Smooth muscle cell (in vitro differentiated cells): ENCODE data around the gene IFT52. TPM values are rescaled to one million over a fixed set of nuclear protein-coding genes. Genes with fewer than 3 reads are reported as not detected.
A peak's percentile ranks its signal among the peaks of the same experiment; 100 is the strongest.
"Not testable (repeated sequence)": the region's sequence is repeated elsewhere in the genome, so short reads cannot be mapped to it uniquely, and the experiment has no call there.

Source experiments
- DNase-seq: peaks from one replicate; lab custom pipeline; 2025; ENCODE audit not compliant: unreplicated experiment; lab: John Stamatoyannopoulos, UW
- H2AFZ ChIP-seq: fragments of 200-600 bp; sonication (generic); 2 replicates; pipeline ENCODE4 v1.6.0; 2016; ENCODE audit warnings: antibody characterized with exemption, low read depth, mild to moderate bottlenecking
- H3F3A ChIP-seq: fragments of 200-600 bp; sonication (generic); 2 replicates; pipeline ENCODE4 v1.6.0; 2017; ENCODE audit warnings: antibody characterized with exemption, low read depth
- H3K27ac ChIP-seq: fragments of 200-600 bp; sonication (generic); 2 replicates; pipeline ENCODE4 v1.5.1; 2016; ENCODE audit warnings: low read depth, mild to moderate bottlenecking
- H3K27me3 ChIP-seq: fragments of 200-600 bp; sonication (generic); 2 replicates; pipeline ENCODE4 v1.6.1; 2016; ENCODE audit warnings: low read depth, mild to moderate bottlenecking
- H3K36me3 ChIP-seq: fragments of 200-600 bp; sonication (generic); 2 replicates; pipeline ENCODE4 v1.5.1; 2016; ENCODE audit warnings: low read depth
- H3K4me1 ChIP-seq: fragments of 200-600 bp; sonication (generic); 2 replicates; pipeline ENCODE4 v1.5.1; 2016; ENCODE audit warnings: low read depth
- H3K4me2 ChIP-seq: fragments of 200-600 bp; sonication (generic); 2 replicates; pipeline ENCODE4 v1.6.0; 2016; ENCODE audit warnings: mild to moderate bottlenecking
- H3K4me3 ChIP-seq: fragments of 200-600 bp; sonication (generic); 2 replicates; pipeline ENCODE4 v1.5.1; 2016; ENCODE audit warnings: mild to moderate bottlenecking
- H3K79me2 ChIP-seq: fragments of 200-600 bp; sonication (generic); 2 replicates; pipeline ENCODE4 v1.6.0; 2016; ENCODE audit warnings: low read depth, mild to moderate bottlenecking
- H3K9ac ChIP-seq: fragments of 200-600 bp; sonication (generic); 2 replicates; pipeline ENCODE4 v1.6.0; 2016; ENCODE audit warnings: low read depth
- H3K9me3 ChIP-seq: fragments of 200-600 bp; sonication (generic); replicated peaks from 2 replicates; pipeline ENCODE4 v1.5.1; 2016; ENCODE audit warnings: low read depth
- H4K20me1 ChIP-seq: fragments of 200-600 bp; sonication (generic); 2 replicates; pipeline ENCODE4 v1.6.0; 2016; ENCODE audit warnings: low read depth
- WGBS: methylation state at CpG from one replicate; pipeline ENCODE4 v1.1.7; 2016; ENCODE audit warnings: low lambda C conversion rate; 5-methylcytosine and 5-hydroxymethylcytosine counted together
- polyA plus RNA-seq: library from polyadenylated mRNA; unstranded; fragments of >200 nt; fragmentation: Nextera tagmentation; extraction: Ambion mirVana; gene quantifications from 2 replicates; pipeline ENCODE4 v1.2.1, GENCODE V29; 2016
- total RNA-seq: library from RNA; depleted of rRNA; stranded (reverse); fragments of >200 nt; gene quantifications from 2 replicates; pipeline ENCODE4 v1.2.3, GENCODE V29; 2014
- TF ChIP-seq, protein P1 (sequence below): fragments of 200-600 bp; sonication (generic); IDR thresholded peaks from 2 replicates; pipeline ENCODE4 v1.5.1; 2017; ENCODE audit warnings: borderline replicate concordance, mild to moderate bottlenecking, antibody characterized with exemption; ENCODE audit not compliant: insufficient read depth, poor library complexity, severe bottlenecking

Gene IFT52
- total and polyA plus RNA-seq, 2 experiments from 2014 or later = 46.5 to 51.0 TPM

GRCh38 chr20:43584448-43585136, 6.1 kb upstream of the IFT52 start:
- H3K27me3 ChIP-seq = no peaks in the 10 kb centered on the region
- H3K4me3 ChIP-seq = no peak overlapping the region
- no peak overlapping the region for H3K9ac ChIP-seq

GRCh38 chr20:43586641-43587040, 4.1 kb upstream of the IFT52 start:
- H3K4me1 ChIP-seq = peaks cover 11% of the 10 kb centered on the region
- H3K36me3 ChIP-seq = no peaks in the 10 kb centered on the region
- no peak overlapping the region for H3K4me3 ChIP-seq
- H3K79me2 ChIP-seq = peaks cover 8% of the 10 kb centered on the region
- TF ChIP-seq, protein P1, sequence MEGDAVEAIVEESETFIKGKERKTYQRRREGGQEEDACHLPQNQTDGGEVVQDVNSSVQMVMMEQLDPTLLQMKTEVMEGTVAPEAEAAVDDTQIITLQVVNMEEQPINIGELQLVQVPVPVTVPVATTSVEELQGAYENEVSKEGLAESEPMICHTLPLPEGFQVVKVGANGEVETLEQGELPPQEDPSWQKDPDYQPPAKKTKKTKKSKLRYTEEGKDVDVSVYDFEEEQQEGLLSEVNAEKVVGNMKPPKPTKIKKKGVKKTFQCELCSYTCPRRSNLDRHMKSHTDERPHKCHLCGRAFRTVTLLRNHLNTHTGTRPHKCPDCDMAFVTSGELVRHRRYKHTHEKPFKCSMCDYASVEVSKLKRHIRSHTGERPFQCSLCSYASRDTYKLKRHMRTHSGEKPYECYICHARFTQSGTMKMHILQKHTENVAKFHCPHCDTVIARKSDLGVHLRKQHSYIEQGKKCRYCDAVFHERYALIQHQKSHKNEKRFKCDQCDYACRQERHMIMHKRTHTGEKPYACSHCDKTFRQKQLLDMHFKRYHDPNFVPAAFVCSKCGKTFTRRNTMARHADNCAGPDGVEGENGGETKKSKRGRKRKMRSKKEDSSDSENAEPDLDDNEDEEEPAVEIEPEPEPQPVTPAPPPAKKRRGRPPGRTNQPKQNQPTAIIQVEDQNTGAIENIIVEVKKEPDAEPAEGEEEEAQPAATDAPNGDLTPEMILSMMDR = no peak
- H3K27me3 ChIP-seq = no peaks in the 10 kb centered on the region
- H3F3A ChIP-seq = no peaks in the 10 kb centered on the region
- no peak overlapping the region for H3K27ac ChIP-seq
- no peak overlapping the region for H2AFZ ChIP-seq
- DNase-seq = no peak
- no peak overlapping the region for H3K9ac ChIP-seq
- H3K4me2 ChIP-seq = no peak overlapping the region
- 87% methylated on average over 8 of the region's 8 CpGs for WGBS
- no peaks in the 10 kb centered on the region for H4K20me1 ChIP-seq
- no peaks in the 10 kb centered on the region for H3K9me3 ChIP-seq

More at GRCh38 chr20:43584448-43585136, 6.1 kb upstream of the IFT52 start:
- no peaks in the 10 kb centered on the region for H3F3A ChIP-seq
- no peaks in the 10 kb centered on the region for H3K4me1 ChIP-seq
- H3K27ac ChIP-seq = no peak overlapping the region
- H3K4me2 ChIP-seq = no peak overlapping the region
- H2AFZ ChIP-seq = no peak overlapping the region
- no peaks in the 10 kb centered on the region for H3K79me2 ChIP-seq
- H3K36me3 ChIP-seq = no peaks in the 10 kb centered on the region
- 63% methylated on average over 7 of the region's 7 CpGs for WGBS
- no peaks in the 10 kb centered on the region for H3K9me3 ChIP-seq
- DNase-seq = no peak
- H4K20me1 ChIP-seq = no peaks in the 10 kb centered on the region
- TF ChIP-seq, protein P1 = no peak

DNA sequence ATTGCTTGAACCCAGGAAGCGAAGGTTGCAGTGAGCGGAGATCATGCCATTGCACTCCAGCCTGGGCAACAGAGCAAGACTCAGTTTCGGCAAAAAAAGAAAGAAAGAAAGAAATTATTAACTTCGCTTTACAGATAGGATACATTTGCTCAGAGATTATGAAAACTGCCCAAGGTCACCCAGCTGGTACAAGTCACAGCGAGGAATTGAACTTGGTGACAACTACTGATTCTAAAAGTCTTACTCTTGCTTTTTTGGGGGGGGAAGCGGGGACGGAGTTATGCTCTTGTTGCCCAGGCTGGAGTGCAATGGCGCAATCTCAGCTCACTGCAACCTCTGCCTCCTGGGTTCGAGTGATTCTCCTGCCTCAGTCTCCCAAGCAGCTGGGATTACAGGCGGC, 2.2 kb upstream of the IFT52 start:
- not testable (repeated sequence) for H3F3A ChIP-seq, H3K9me3 ChIP-seq, H3K9ac ChIP-seq, H3K27me3 ChIP-seq, H3K4me2 ChIP-seq, H4K20me1 ChIP-seq, H3K27ac ChIP-seq, H3K36me3 ChIP-seq, DNase-seq, H3K4me3 ChIP-seq, H2AFZ ChIP-seq
- H3K4me1 ChIP-seq = peaks cover 13% of the 10 kb centered on the region
- WGBS = over 99% methylated on average over 10 of the region's 10 CpGs
- H3K79me2 ChIP-seq = peaks cover 26% of the 10 kb centered on the region

DNA sequence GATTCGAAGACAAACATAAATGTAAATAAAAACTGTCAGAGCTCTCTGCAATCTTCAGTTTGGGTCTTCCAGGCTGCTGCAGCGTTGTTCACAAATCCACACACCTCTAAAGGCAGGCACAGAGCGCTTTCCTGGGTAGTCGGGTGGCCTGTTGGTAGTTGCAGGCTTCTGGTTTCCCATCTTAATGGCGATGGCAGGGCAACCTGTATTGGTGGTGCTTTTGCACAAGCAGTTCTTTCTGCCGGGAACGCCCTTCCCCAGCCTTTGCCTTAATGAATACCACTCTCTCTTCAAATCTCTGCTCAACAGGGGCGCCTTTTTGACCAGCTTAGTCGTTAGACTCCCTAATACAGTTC, 723 bp upstream of the IFT52 start:
- Histone ChIP-seq H3K27me3 (no peaks in the 10 kb centered on the region), H3K4me3 (peak overlapping the region; percentile 79), H3K27ac (peak overlapping the region; percentile 79), H3F3A (no peaks in the 10 kb centered on the region), H3K4me1 (peaks cover 13% of the 10 kb centered on the region), H4K20me1 (no peaks in the 10 kb centered on the region), H3K79me2 (peaks cover 30% of the 10 kb centered on the region), H3K9ac (no peak overlapping the region), H2AFZ (peak overlapping the region; percentile 96), H3K36me3 (peaks cover 3% of the 10 kb centered on the region), H3K4me2 (peak overlapping the region; percentile 98), H3K9me3 (no peaks in the 10 kb centered on the region)
- DNase-seq = no peak
- 32% methylated on average over 9 of the region's 9 CpGs for WGBS
- TF ChIP-seq, protein P1 = no peak

DNA sequence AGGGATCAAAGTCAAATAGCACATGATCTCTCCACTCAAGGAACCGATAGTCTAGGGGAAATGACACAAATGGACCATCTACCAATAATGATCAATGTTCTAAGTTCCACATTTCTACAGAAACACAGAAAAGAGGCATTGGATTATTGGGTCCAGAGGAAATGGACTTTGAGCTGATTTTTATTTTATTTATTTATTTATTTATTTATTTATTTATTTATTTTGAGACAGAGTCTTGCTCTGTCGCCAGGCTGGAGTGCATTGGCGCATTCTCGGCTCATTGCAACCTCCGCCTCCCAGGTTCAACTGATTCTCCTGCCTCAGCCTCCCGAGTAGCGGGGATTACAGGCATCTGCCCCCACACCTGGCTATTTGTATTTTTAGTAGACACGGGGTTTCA, 11.2 kb downstream of the IFT52 start:
- not testable (repeated sequence) for H3K9me3 ChIP-seq, H3F3A ChIP-seq, H3K4me1 ChIP-seq, DNase-seq, H3K4me3 ChIP-seq, H3K79me2 ChIP-seq, H2AFZ ChIP-seq, H3K4me2 ChIP-seq, H4K20me1 ChIP-seq, H3K27me3 ChIP-seq, H3K27ac ChIP-seq, H3K9ac ChIP-seq
- H3K36me3 ChIP-seq = peaks cover 10% of the 10 kb centered on the region
- 85% methylated on average over 8 of the region's 8 CpGs for WGBS
